WTC11 (cell line): Measurements from ENCODE around the gene FOXG1. TPM values are rescaled to one million over a fixed set of nuclear protein-coding genes. Genes with fewer than 3 reads are reported as not detected.
A peak's percentile ranks its signal among the peaks of the same experiment; 100 is the strongest.

Source experiments
- ATAC-seq: fragments of 200-7000 bp; cut with Tn5 transposase; 2 replicates; pipeline ENCODE4 v1.10.0; 2021; ENCODE audit warnings: mild to moderate bottlenecking, moderate library complexity
- CTCF ChIA-PET: fragments of 300-600 bp; sonication (Branson Sonifier 250); formaldehyde crosslinking; loops from one replicate; lab custom pipeline; 2021; ENCODE audit warnings: antibody characterized with exemption; lab: Charles Lee
- POLR2A ChIA-PET: fragments of 350-600 bp; sonication (Branson Sonifier 250); formaldehyde crosslinking; loops from one replicate; lab custom pipeline; 2021; ENCODE audit warnings: antibody characterized with exemption; lab: Charles Lee
- DNase-seq: peaks from one replicate; pipeline ENCODE4 v3.0.0; 2021; ENCODE audit warnings: low spot score
- H3K27ac Mint-ChIP-seq: 2 replicates; pipeline ENCODE4 v1.8.0; 2021; ENCODE audit warnings: mixed read lengths
- H3K27me3 Mint-ChIP-seq: 2 replicates; pipeline ENCODE4 v1.8.0; 2021; ENCODE audit warnings: low read depth, mild to moderate bottlenecking, moderate library complexity, mixed read lengths
- H3K36me3 Mint-ChIP-seq: 2 replicates; pipeline ENCODE4 v1.8.0; 2021; ENCODE audit warnings: mixed read lengths
- H3K4me1 Mint-ChIP-seq: 2 replicates; pipeline ENCODE4 v1.8.0; 2022; ENCODE audit warnings: mixed read lengths
- H3K4me3 Mint-ChIP-seq: 2 replicates; pipeline ENCODE4 v1.8.0; 2021; ENCODE audit warnings: mild to moderate bottlenecking, moderate library complexity, mixed read lengths
- H3K9me3 Mint-ChIP-seq: 2 replicates; pipeline ENCODE4 v1.8.0; 2021; ENCODE audit warnings: mixed read lengths
- AFF4 ChIP-seq: sonication (generic); formaldehyde crosslinking; IDR thresholded peaks from 2 replicates; pipeline ENCODE4 v1.8.1; 2023; ENCODE audit warnings: mild to moderate bottlenecking, missing genetic modification reagents, borderline replicate concordance
- ETV6 ChIP-seq: sonication (generic); formaldehyde crosslinking; IDR thresholded peaks from 2 replicates; pipeline ENCODE4 v1.8.1; 2022; ENCODE audit warnings: mild to moderate bottlenecking, missing genetic modification reagents
- FOXJ3 ChIP-seq: sonication (generic); formaldehyde crosslinking; IDR thresholded peaks from 2 replicates; pipeline ENCODE4 v1.9.0; 2021; ENCODE audit warnings: missing genetic modification reagents, mild to moderate bottlenecking, borderline replicate concordance
- GTF2I ChIP-seq: fragments of 250-450 bp; sonication (Bioruptor Pico); conservative IDR thresholded peaks from 2 replicates; pipeline ENCODE4 v1.4.0; 2021; ENCODE audit warnings: mild to moderate bottlenecking
- IRF2 ChIP-seq: sonication (generic); formaldehyde crosslinking; IDR thresholded peaks from 2 replicates; pipeline ENCODE4 v1.8.0; 2022; ENCODE audit warnings: low read depth, missing genetic modification reagents, borderline replicate concordance
- MXD4 ChIP-seq: fragments of 250-450 bp; sonication (Bioruptor Pico); IDR thresholded peaks from 2 replicates; pipeline ENCODE4 v1.8.0; 2021; ENCODE audit warnings: mild to moderate bottlenecking, moderate library complexity, borderline replicate concordance
- MYBL2 ChIP-seq: sonication (generic); formaldehyde crosslinking; IDR thresholded peaks from 2 replicates; pipeline ENCODE4 v1.8.1; 2023; ENCODE audit warnings: mild to moderate bottlenecking, moderate library complexity, missing genetic modification reagents
- NR1H2 ChIP-seq: sonication (generic); formaldehyde crosslinking; IDR thresholded peaks from 2 replicates; pipeline ENCODE4 v1.9.0; 2021; ENCODE audit warnings: mild to moderate bottlenecking, moderate library complexity, missing genetic modification reagents
- RORB ChIP-seq: fragments of 250-450 bp; sonication (Bioruptor Pico); IDR thresholded peaks from 2 replicates; pipeline ENCODE4 v1.9.0; 2021; ENCODE audit warnings: mild to moderate bottlenecking
- SOX15 ChIP-seq: fragments of 250-450 bp; sonication (Bioruptor Pico); IDR thresholded peaks from 2 replicates; pipeline ENCODE4 v1.9.0; 2021; ENCODE audit warnings: mild to moderate bottlenecking
- ZNF121 ChIP-seq: sonication (generic); formaldehyde crosslinking; IDR thresholded peaks from 2 replicates; pipeline ENCODE4 v1.8.0; 2023; ENCODE audit warnings: missing genetic modification reagents
- ZNF263 ChIP-seq: sonication (generic); formaldehyde crosslinking; IDR thresholded peaks from 2 replicates; pipeline ENCODE4 v1.8.1; 2022; ENCODE audit warnings: low read depth, mild to moderate bottlenecking, moderate library complexity, missing genetic modification reagents
- total RNA-seq: library from RNA; stranded (reverse); gene quantifications from 3 replicates; pipeline ENCODE4 v1.2.3, GENCODE V29; 2021
- TF ChIP-seq, protein P1 (sequence below): sonication (generic); formaldehyde crosslinking; conservative IDR thresholded peaks from 2 replicates; pipeline ENCODE4 v1.8.1; 2022; ENCODE audit warnings: mild to moderate bottlenecking, missing genetic modification reagents
- TF ChIP-seq, protein P2 (sequence below): sonication (generic); formaldehyde crosslinking; IDR thresholded peaks from 2 replicates; pipeline ENCODE4 v1.8.1; 2023; ENCODE audit warnings: mild to moderate bottlenecking, missing genetic modification reagents
- TF ChIP-seq, protein P3 (sequence below): sonication (generic); formaldehyde crosslinking; IDR thresholded peaks from 2 replicates; pipeline ENCODE4 v1.8.0; 2023; ENCODE audit warnings: missing genetic modification reagents
- TF ChIP-seq, protein P4 (sequence below): sonication (generic); formaldehyde crosslinking; IDR thresholded peaks from 2 replicates; pipeline ENCODE4 v1.8.1; 2023; ENCODE audit warnings: mild to moderate bottlenecking, missing genetic modification reagents, moderate library complexity

FOXG1 gene
- total RNA-seq, 1 experiment from 2014 or later, result 0.09 TPM

DNA sequence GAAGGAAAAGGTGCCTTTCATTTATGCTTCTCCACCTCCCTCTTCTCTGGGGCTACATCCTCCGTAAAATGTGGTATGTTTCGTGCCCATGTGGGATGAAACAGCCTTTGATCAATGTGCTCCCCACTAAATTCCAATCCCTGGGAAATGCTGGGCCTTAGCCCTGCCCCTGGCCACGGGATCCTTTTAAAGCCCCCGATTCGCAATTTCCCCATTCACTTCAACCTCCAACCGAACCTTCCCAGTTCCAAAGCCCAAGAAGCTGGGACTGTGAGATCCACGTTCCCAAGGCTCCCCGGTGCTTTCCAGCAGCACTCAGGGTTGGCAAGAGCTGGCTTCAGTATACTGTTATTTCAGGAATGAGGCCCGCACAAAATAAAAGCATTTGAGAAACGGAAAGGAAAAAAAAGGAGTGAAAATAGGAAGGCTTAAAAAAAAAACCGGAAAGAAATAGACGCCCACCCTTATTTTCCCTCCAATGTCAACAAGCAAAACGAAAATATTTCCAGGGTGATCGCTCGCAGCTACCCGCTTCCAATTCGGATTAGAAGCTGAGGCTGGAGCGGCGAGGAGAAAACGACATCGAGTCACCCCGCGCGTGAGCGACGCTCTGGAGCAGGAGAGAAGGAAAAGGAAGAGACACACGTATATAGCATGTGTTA lies 1.3 kb upstream of the FOXG1 start:
- peak overlapping the region; percentile 77 for H3K4me3 Mint-ChIP-seq
- H3K4me1 Mint-ChIP-seq, result peaks cover 43% of the 10 kb centered on the region
- ATAC-seq (no peak), DNase-seq (no peak)
- no peaks in the 10 kb centered on the region for H3K9me3 Mint-ChIP-seq
- no peak overlapping the region for H3K27ac Mint-ChIP-seq
- POLR2A ChIA-PET, result interaction anchor here (2.7 kb wide), 1 partner anchor 9 kb away, joined by 9 read pairs; no protein-coding TSS in a partner anchor
- TF ChIP-seq, protein P1, sequence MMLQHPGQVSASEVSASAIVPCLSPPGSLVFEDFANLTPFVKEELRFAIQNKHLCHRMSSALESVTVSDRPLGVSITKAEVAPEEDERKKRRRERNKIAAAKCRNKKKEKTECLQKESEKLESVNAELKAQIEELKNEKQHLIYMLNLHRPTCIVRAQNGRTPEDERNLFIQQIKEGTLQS (CRISPR knock-in tag), result no peak
- TF ChIP-seq NR1H2 (CRISPR knock-in tag) (no peak), ETV6 (CRISPR knock-in tag) (no peak), MYBL2 (CRISPR knock-in tag) (no peak), RORB (CRISPR knock-in tag) (no peak), IRF2 (CRISPR knock-in tag) (no peak), GTF2I (no peak), FOXJ3 (CRISPR knock-in tag) (no peak), SOX15 (CRISPR knock-in tag) (no peak), ZNF263 (CRISPR knock-in tag) (no peak), MXD4 (CRISPR knock-in tag) (no peak), AFF4 (CRISPR knock-in tag) (no peak), ZNF121 (CRISPR knock-in tag) (no peak)
- TF ChIP-seq, protein P2, sequence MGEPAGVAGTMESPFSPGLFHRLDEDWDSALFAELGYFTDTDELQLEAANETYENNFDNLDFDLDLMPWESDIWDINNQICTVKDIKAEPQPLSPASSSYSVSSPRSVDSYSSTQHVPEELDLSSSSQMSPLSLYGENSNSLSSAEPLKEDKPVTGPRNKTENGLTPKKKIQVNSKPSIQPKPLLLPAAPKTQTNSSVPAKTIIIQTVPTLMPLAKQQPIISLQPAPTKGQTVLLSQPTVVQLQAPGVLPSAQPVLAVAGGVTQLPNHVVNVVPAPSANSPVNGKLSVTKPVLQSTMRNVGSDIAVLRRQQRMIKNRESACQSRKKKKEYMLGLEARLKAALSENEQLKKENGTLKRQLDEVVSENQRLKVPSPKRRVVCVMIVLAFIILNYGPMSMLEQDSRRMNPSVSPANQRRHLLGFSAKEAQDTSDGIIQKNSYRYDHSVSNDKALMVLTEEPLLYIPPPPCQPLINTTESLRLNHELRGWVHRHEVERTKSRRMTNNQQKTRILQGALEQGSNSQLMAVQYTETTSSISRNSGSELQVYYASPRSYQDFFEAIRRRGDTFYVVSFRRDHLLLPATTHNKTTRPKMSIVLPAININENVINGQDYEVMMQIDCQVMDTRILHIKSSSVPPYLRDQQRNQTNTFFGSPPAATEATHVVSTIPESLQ, result no peak
- TF ChIP-seq, protein P3, sequence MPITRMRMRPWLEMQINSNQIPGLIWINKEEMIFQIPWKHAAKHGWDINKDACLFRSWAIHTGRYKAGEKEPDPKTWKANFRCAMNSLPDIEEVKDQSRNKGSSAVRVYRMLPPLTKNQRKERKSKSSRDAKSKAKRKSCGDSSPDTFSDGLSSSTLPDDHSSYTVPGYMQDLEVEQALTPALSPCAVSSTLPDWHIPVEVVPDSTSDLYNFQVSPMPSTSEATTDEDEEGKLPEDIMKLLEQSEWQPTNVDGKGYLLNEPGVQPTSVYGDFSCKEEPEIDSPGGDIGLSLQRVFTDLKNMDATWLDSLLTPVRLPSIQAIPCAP (CRISPR knock-in tag), result no peak
- H3K36me3 Mint-ChIP-seq, result no peaks in the 10 kb centered on the region
- CTCF ChIA-PET, result interaction anchor here (0.7 to 6.2 kb wide), 5 partner anchors 9 to 756 kb away, joined by 3 to 60 read pairs (median 6); no protein-coding TSS in a partner anchor
- peaks cover 97% of the 10 kb centered on the region for H3K27me3 Mint-ChIP-seq

DNA sequence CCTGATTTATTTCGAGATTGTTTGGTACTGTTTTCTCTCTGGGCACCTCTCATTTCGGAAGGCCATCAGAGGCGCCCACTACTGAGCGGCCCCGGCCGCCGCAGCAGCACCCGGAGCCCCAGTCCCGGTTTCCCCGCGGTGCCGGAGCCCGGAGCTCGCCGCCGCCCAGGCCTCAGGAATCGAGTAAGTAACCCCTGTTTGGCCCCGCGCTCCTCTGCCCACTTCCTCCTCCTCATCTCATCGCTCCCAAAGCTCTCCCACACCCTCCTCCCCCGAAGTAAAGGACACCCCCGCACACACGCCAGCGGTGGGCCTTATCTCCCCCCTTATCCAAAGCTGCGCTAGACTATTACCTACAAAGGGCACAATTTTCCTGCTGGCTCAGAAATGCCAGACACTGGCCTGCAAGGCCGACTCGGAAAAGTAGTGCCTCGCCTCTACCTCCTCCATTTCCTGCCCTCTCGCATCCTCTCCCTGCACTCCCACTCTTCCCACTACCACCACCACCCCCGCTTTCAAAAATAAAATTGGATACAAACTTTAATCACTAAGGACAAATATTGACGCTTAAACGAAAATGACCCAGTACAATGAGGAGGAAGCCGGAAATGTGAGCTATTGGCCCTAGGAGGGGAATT lies 637 bp upstream of the FOXG1 start:
- TF ChIP-seq, protein P4, sequence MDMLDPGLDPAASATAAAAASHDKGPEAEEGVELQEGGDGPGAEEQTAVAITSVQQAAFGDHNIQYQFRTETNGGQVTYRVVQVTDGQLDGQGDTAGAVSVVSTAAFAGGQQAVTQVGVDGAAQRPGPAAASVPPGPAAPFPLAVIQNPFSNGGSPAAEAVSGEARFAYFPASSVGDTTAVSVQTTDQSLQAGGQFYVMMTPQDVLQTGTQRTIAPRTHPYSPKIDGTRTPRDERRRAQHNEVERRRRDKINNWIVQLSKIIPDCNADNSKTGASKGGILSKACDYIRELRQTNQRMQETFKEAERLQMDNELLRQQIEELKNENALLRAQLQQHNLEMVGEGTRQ (CRISPR knock-in tag), result no peak
- H3K4me1 Mint-ChIP-seq, result peaks cover 41% of the 10 kb centered on the region
- CTCF ChIA-PET, result interaction anchor here (0.6 to 6.2 kb wide), 8 partner anchors 8 to 1544 kb away, joined by 3 to 60 read pairs (median 4); no protein-coding TSS in a partner anchor
- no peak overlapping the region for H3K27ac Mint-ChIP-seq
- peak overlapping the region; percentile 77 for H3K4me3 Mint-ChIP-seq
- H3K27me3 Mint-ChIP-seq, result peaks cover 97% of the 10 kb centered on the region
- peak; percentile 48 for DNase-seq
- H3K36me3 Mint-ChIP-seq, result no peaks in the 10 kb centered on the region
- no peaks in the 10 kb centered on the region for H3K9me3 Mint-ChIP-seq
- peak; percentile 8 for ATAC-seq
- POLR2A ChIA-PET, result interaction anchor here (2.7 kb wide), 1 partner anchor 8 kb away, joined by 9 read pairs; no protein-coding TSS in a partner anchor
